VCaP (cell line): ENCODE data around the gene MTERF4.

Experiments
- H3K27ac ChIP-seq: fragments of 450-650 bp; 2 replicates; pipeline ENCODE4 v1.5.1; 2017
- TF ChIP-seq, protein P1 (sequence below): fragments of 450-650 bp; conservative IDR thresholded peaks from 2 replicates; pipeline ENCODE4 v1.5.1; 2017; ENCODE audit warnings: mild to moderate bottlenecking, moderate library complexity

Gene MTERF4

DNA sequence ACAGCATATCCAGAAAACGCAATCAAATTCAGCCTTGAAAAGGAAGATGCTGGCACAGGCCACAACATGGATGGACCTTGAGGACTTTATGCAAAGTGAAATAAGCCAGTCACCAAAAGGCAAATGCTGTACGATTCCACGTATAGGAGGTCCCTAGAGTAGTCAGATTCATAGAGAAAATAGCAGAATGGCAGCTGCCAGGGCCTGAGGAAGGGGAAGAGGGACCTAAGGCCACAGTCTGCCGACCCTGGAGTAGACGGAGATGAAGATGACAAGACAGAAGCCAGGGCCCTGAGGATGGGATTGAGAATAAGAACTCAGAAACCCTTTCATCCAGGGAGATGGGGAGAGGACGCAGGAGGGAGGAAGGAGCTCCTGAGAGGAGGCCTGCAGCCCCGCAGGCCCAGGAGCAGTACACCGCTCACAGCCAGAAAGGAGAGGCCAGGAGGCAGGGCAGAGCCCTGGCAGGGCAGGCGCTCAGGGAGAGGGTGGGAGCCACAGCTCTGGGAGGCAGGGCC lies 8.1 kb upstream of the MTERF4 start:
- H3K27ac ChIP-seq: no peak overlapping the region
- TF ChIP-seq, protein P1, sequence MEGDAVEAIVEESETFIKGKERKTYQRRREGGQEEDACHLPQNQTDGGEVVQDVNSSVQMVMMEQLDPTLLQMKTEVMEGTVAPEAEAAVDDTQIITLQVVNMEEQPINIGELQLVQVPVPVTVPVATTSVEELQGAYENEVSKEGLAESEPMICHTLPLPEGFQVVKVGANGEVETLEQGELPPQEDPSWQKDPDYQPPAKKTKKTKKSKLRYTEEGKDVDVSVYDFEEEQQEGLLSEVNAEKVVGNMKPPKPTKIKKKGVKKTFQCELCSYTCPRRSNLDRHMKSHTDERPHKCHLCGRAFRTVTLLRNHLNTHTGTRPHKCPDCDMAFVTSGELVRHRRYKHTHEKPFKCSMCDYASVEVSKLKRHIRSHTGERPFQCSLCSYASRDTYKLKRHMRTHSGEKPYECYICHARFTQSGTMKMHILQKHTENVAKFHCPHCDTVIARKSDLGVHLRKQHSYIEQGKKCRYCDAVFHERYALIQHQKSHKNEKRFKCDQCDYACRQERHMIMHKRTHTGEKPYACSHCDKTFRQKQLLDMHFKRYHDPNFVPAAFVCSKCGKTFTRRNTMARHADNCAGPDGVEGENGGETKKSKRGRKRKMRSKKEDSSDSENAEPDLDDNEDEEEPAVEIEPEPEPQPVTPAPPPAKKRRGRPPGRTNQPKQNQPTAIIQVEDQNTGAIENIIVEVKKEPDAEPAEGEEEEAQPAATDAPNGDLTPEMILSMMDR: no peak

DNA sequence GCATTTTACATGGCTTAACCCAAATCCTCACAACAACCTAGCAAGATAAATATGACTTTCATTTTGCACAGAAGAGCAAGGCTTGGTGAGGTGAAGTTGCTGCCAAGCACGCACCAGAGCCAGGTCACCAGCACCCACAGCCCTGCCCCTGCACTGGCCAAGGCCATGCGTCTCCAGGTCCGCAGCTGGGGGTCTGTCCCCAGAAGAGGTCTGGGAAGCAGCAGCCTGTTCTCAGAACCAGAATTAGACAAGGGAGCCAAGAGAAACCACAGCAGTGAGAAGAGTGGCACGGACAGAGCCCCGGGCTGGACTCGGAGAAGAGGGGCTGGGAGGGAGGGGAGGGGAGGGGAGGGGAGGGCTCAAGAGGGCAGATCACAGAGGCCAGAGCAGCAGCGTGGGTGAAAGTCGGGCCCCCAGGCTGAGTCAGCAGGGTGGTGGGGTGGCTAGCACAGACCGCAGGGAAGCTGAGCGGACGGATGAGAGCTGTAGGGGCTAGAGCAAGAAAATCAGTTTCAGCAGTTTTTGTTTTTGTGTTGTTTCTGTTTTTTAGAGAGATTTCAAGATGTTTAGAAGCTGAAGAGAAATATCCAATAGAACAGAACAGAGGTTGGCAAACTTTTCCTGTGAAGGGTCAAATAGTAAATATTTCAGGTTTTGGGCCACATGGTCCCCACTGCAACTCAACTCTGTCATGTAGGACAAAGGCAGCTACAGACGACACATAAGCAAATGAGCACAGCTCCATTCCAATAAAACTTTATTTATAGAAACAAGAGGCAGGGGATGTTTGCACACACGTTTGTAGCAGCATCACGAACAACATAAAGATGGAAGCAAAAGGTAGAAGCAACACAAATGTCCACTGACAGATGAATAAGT lies 7.4 kb upstream of the MTERF4 start:
- TF ChIP-seq, protein P1: no peak
- H3K27ac ChIP-seq: no peak overlapping the region

DNA sequence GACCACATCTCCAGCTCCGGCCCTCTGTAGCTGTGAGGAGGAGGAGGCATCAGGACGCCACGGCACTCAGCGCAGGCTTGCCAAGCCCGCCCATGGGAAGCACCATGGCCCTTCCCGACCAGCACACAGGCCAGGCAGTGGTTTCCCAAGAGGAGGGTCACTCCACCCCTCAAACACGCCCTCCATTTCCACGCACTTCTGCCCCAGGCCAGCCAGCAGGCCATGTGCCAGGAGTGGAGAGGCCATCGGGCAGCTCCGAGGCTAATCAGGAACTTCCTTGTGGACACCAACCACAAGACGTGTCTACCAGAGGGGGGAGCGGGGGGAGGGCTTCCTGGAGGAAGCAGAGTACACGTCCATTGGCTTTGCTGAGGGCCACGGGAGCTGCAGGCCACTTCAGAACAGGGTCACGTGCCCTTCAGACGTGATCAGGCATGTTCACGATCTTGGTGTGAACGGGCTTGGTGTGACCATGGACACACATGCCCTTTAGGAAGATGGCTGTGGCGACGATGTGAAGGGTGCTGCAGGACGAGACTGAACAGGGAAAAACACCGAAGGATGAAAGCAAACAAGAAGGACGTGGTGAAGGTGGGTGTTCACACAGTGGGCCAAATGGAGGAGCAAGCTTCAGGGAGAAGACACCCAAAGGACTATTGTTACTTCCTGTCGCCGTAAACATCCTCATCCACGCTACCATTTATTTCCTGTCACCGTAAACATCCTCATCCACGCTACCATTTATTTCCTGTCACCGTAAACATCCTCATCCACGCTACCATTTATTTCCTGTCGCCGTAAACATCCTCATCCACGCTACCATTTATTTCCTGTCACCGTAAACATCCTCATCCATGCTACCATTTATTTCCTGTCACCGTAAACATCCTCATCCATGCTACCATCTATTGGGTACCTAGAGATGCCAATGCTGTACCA lies 6.5 kb upstream of the MTERF4 start:
- TF ChIP-seq, protein P1: no peak
- no peak overlapping the region for H3K27ac ChIP-seq

DNA sequence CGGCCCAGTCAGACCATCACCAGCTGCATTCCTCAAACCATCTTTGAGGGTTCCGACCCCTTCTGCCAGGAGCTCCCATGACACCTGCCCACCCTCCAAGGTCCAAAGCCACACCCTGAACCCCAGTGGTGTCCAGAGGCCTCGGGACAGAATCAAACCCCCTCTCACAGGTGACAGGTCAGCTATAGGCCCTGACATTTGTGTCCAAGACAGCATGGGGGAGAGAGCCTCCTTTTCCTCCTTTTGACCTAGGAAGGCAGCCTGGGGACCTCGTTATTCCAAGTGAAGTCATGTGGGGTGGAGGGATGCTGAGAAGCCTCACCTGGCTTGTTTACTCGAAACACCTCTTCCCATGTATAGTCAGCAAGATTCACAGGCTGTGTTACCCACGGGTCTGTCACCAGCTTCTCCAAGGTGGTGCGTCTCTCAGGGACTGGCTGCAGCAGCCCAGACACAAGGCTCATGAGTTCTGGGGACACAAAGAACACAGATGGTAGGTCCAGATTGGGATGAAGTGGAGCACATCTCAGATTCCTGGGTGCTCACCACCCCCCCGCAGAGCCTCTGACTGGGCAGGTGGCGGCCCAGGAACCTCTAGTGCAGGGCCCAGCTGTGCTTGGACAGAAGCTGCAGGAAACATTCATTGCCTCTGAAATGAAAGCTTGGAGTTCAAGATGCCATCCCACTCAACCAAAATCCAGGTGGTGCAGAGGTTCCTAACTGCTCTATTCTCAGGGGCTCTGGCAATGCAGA lies 5.1 kb upstream of the MTERF4 start:
- no peak overlapping the region for H3K27ac ChIP-seq
- TF ChIP-seq, protein P1: no peak

DNA sequence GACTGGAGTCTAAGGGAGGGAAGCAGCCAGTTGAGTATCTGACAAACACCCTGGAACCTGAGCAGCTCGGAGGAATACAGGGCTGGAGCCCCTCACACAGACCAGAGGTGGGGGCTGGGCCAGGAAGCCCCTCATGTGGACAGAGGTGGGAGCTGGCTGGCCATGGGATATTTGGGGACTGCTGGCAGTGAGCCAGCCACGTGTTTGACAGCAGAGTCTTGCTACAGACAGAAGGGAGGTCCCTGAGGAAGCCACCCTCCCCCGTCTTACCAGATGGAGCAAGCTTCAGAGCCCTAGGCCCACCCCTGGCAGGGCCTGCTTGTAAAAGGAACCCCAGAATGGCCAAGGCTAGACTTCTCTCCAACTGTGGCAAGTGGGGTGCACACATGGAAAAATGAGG lies 3.6 kb upstream of the MTERF4 start:
- H3K27ac ChIP-seq: no peak overlapping the region
- TF ChIP-seq, protein P1: no peak

DNA sequence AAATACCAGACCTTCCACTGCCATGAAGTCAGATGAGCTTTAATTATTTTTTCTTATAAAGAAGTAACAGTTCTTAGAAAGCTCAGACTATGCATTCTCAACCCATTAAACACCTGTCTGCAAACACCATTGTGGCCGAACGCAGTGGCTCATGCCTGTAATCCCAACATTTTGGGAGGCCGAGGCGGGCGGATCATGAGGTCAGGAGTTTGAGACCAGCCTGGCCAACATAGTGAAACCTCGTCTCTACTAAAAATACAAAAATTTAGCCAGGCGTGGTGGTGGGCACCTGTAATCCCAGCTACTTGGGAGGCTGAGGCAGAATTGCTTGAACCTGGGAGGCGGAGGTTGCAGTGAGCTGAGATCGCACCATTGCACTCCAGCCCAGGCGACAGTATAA lies 2.5 kb upstream of the MTERF4 start:
- H3K27ac ChIP-seq: peak overlapping the region; percentile 99; the same call in 1 of the 2 replicates

DNA sequence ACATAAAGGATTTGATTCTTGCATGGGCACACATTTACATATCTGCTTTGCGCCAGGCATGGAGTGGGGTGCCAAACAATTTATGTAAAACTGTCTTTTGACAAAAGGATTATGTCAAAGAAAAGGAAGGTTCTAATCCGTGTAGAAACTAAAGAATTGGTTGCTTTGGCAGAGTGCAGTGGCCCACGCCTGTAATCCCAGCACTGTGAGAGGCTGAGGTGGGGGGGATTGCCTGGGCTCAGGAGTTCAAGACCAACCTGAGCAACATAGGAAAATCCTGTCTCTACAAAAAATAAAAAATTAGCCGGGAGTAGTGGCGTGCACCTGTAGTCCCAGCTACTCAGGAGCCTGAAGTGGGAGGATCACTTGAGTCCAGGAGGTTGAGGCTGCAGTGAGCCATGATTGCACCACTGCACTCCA lies 1.1 kb upstream of the MTERF4 start:
- H3K27ac ChIP-seq: peak overlapping the region; percentile 99
- TF ChIP-seq, protein P1: no peak
